Urinary bladder (tissue), 4 donors: ENCODE results near the gene SHKBP1. TPM values are rescaled to one million over a fixed set of nuclear protein-coding genes. Genes with fewer than 3 reads are reported as not detected.

Experiments used
- DNase-seq: peaks from one replicate; pipeline ENCODE4 v3.0.0-alpha.2; 2015; ENCODE audit errors: extremely low spot score
- H3K27ac ChIP-seq: one replicate; pipeline ENCODE4 v1.5.1; 2013; ENCODE audit warnings: low read depth, mild to moderate bottlenecking, moderate library complexity
- H3K36me3 ChIP-seq: one replicate; pipeline ENCODE4 v1.6.1; 2013; ENCODE audit warnings: mild to moderate bottlenecking, moderate library complexity; ENCODE audit not compliant: insufficient read depth
- H3K4me1 ChIP-seq: one replicate; pipeline ENCODE4 v1.6.1; 2013; ENCODE audit warnings: mild to moderate bottlenecking, moderate library complexity; ENCODE audit not compliant: insufficient read depth
- H3K4me3 ChIP-seq: one replicate; pipeline ENCODE4 v1.5.1; 2013; ENCODE audit warnings: low read depth, low read length
- WGBS: extraction: QIAGEN DNeasy Blood & Tissue Kit; methylation state at CpG from one replicate; pipeline ENCODE4 v1.1.7; 2013; 5-methylcytosine and 5-hydroxymethylcytosine counted together
- polyA plus RNA-seq: library from polyadenylated mRNA; stranded (reverse); fragments of 200-250 nt; gene quantifications from one replicate; pipeline ENCODE4 v1.2.3, GENCODE V29; 2013
- total RNA-seq: library from RNA; depleted of rRNA; stranded (reverse); fragments of >200 nt; gene quantifications from one replicate; pipeline ENCODE4 v1.2.3, GENCODE V29; 2014
- donor health status: healthy with polysubstance abuse.
- donor health status: healthy.

Gene SHKBP1
- total and polyA plus RNA-seq, 2 donors, result 10.2 to 77.9 TPM

DNA sequence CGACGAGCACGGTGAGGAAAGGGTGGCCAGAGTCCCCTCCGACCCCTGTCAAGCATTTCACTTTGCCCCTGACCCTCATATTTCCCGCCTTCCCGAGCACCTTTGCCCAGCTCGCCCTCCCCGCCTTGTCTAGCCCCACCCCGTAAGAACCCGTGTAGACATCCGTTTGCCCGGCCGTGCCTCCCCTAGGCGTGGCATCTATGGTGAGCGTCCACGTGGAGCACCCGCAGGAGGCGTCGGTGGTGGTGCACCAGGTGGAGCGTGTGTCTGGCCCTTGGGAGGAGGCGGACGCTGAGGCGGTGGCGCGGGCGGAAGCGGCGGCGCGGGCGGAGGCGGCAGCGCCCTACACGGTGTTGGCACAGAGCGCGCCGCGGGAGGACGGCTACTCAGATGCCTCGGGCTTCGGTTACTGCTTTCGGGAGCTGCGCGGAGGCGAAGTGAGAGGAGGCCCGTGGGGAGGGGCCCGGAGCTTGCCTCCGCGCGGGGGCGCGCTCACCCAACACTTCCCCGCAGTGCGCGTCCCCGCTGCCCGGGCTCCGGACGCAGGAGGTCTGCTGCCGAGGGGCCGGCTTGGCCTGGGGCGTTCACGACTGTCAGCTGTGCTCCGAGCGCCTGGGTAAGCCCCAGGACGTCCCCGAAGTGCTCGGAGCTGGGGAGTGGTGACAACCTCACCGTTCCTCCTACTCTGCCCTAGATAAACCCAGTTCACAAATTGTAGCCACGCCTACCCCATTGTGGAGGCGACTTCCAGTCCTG is 28.7 kb downstream of the SHKBP1 start:
- 7% methylated on average over 71 of the region's 71 CpGs for WGBS
- Histone ChIP-seq H3K4me3 (peak overlapping the region; percentile 29), H3K36me3 (no peaks in the 10 kb centered on the region), H3K27ac (peak overlapping the region; percentile 75), H3K4me1 (peaks cover 2% of the 10 kb centered on the region)
- DNase-seq, result no peak

DNA sequence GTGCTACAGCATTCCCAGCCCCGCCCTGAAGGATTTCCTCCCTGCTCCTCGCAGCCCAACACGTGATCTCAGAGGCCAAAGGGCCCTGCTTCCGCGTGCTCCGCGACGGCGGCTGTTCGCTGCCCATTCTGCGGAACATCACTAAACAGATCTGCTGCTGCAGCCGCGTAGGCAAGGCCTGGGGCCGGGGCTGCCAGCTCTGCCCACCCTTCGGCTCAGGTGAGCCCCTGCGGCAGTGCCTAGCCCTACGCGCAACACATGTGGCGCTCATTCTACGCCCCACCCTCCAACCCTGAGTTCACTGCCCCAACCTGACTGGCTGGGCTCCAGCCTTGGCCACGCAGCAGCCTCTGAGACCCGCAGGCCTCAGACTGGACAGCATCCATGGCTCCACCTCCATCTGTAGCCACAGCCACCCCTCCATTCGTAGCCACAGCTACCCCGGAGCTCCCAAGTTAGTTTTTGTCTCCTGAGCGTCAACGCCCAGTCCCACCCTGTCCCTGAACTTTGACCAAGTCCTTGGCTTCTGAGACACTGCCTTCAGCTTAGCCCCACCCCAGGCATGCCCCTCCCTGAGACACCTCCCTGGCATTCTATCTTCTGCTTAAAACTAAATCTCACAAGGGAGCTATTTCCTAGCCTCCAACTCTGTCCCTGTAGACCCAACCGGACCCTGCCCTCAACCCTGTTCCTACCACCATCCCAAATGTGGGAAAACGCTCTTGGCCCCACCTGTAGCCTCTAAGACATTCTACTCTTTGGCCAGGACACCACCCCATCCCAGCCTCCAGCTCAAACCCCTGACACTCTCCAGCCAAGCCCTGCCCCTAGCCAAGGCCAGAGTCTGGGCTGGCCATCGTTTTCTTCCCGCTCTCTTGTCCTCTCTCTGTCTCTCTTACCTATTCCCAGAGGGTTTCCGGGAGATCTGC is 30.9 kb downstream of the SHKBP1 start:
- Histone ChIP-seq H3K4me3 (no peak overlapping the region), H3K36me3 (no peaks in the 10 kb centered on the region), H3K4me1 (peaks cover 2% of the 10 kb centered on the region), H3K27ac (no peak overlapping the region)
- DNase-seq, result no peak
- 59% methylated on average over 31 of the region's 31 CpGs for WGBS

GRCh38 chr19:40608240-40608621 is 31.6 kb downstream of the SHKBP1 start:
- 91% methylated on average over 14 of the region's 14 CpGs for WGBS
- Histone ChIP-seq H3K4me3 (no peak overlapping the region), H3K27ac (no peak overlapping the region), H3K4me1 (peaks cover 2% of the 10 kb centered on the region), H3K36me3 (no peaks in the 10 kb centered on the region)
- no peak for DNase-seq

DNA sequence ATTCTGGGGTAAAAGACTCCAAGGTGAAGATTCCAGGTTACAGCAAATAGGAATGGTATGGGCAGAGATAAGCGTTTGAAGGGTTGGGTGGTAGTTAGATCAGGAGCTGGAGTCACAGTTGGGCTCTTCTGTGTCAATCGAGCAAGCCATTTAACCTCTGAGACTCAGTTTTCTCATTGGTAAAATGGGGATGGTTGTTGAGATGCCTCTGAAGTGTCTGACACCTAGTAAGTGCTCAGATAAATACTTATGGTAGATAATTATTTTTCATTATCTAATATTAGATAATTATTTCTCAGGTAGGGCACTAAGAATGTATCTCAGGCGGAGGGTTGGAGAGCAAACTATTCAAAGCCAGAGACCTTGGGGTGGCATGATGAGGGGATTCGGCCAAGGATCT is 32.3 kb downstream of the SHKBP1 start:
- no peaks in the 10 kb centered on the region for H3K36me3 ChIP-seq
- H3K4me3 ChIP-seq, result no peak overlapping the region
- 86% methylated on average over 4 of the region's 4 CpGs for WGBS
- peaks cover 2% of the 10 kb centered on the region for H3K4me1 ChIP-seq
- no peak for DNase-seq
- no peak overlapping the region for H3K27ac ChIP-seq

- peaks cover 2% of the 10 kb centered on the region for H3K4me1 ChIP-seq
- H3K27ac ChIP-seq, result peak overlapping the region; percentile 63
- 30% methylated on average over 50 of the region's 50 CpGs for WGBS
- DNase-seq, result no peak
- no peaks in the 10 kb centered on the region for H3K36me3 ChIP-seq
- peak overlapping the region; percentile 19 for H3K4me3 ChIP-seq
Measured at GRCh38 chr19:40609561-40610395, 33.1 kb downstream of the SHKBP1 start.

DNA sequence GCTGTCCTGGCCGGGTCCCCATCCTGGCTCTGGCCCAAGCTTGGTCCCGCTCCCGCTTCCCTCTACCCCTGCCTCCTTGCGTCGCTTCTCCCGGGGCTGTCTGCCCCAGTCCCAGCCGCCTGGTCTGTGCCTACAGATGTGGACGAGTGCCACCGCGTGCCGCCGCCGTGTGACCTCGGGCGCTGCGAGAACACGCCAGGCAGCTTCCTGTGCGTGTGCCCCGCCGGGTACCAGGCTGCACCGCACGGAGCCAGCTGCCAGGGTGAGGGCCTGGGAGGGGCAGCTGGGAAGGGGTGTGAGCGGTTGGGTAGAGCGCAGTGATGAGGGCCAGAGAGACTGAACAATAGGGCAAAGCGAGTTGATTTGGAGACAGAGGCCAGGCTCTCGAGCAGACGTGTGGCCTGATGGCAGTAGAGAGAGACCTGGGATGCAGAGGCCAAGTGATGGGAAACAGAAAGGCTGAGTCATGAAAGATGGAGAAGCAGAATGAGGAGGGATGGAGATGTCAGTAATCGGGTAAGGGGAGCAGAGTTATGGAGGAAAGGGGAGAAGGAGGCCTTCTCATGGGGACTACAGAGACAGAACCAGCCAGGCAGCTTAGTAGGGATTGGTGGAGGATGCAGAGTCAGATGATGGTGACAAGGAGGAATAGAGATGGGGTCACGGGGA is 33.9 kb downstream of the SHKBP1 start:
- DNase-seq, result no peak
- Histone ChIP-seq H3K4me1 (no peaks in the 10 kb centered on the region), H3K36me3 (no peaks in the 10 kb centered on the region), H3K4me3 (no peak overlapping the region), H3K27ac (peak overlapping the region; percentile 63)
- 52% methylated on average over 29 of the region's 29 CpGs for WGBS

DNA sequence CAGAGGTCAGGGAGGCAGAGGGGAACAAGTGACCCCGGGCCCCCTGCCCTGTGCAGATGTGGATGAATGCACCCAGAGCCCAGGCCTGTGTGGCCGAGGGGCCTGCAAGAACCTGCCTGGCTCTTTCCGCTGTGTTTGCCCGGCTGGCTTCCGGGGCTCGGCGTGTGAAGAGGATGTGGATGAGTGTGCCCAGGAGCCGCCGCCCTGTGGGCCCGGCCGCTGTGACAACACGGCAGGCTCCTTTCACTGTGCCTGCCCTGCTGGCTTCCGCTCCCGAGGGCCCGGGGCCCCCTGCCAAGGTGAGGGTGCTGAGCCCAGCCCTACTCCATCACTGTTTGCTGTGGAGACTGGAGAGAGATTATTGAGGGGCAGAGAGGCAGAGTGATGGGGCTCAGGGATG is 34.4 kb downstream of the SHKBP1 start:
- Histone ChIP-seq H3K27ac (no peak overlapping the region), H3K36me3 (no peaks in the 10 kb centered on the region), H3K4me3 (no peak overlapping the region), H3K4me1 (no peaks in the 10 kb centered on the region)
- DNase-seq, result no peak
- 84% methylated on average over 15 of the region's 15 CpGs for WGBS

GRCh38 chr19:40611900-40612698 is 35.4 kb downstream of the SHKBP1 start:
- no peak overlapping the region for H3K27ac ChIP-seq
- H3K4me3 ChIP-seq, result no peak overlapping the region
- WGBS, result 93% methylated on average over 10 of the region's 10 CpGs
- no peaks in the 10 kb centered on the region for H3K4me1 ChIP-seq
- no peaks in the 10 kb centered on the region for H3K36me3 ChIP-seq
- no peak for DNase-seq

DNA sequence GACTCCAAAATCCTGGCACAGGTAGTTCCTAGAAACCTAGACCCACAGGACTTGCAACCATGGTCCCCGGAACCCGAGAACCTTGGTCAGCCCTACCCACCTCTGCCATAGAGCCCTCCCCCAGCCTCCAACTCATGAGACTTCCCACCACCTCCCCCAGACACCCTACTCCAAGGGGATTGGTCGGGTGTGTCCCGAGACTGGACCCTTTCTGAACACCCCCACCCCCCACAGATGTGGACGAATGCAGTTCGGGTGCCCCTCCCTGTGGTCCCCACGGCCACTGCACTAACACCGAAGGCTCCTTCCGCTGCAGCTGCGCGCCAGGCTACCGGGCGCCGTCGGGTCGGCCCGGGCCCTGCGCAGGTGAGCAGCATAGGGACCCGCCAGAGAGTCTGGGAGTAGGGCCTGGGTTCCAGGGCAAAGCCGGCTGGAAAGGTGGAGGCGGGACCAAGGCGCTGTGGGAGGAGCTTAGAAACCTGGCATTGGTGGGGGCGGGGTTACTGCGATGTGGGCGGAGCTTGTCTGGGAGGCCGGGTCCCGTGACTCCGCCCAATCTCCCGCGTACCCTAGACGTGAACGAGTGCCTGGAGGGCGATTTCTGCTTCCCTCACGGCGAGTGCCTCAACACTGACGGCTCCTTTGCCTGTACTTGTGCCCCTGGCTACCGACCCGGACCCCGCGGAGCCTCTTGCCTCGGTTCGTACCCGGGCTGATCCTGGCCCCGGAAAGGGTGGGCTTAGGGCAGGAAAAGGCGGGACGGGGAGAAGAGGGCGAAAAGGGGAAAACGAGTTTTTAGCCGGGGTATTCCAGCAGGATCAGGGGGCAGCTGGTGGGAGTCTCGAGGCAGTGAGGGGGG is 36.4 kb downstream of the SHKBP1 start:
- H3K4me1 ChIP-seq, result no peaks in the 10 kb centered on the region
- 38% methylated on average over 50 of the region's 50 CpGs for WGBS
- no peak for DNase-seq
- peak overlapping the region; percentile 59 for H3K4me3 ChIP-seq
- H3K36me3 ChIP-seq, result no peaks in the 10 kb centered on the region
- H3K27ac ChIP-seq, result peak overlapping the region; percentile 41

DNA sequence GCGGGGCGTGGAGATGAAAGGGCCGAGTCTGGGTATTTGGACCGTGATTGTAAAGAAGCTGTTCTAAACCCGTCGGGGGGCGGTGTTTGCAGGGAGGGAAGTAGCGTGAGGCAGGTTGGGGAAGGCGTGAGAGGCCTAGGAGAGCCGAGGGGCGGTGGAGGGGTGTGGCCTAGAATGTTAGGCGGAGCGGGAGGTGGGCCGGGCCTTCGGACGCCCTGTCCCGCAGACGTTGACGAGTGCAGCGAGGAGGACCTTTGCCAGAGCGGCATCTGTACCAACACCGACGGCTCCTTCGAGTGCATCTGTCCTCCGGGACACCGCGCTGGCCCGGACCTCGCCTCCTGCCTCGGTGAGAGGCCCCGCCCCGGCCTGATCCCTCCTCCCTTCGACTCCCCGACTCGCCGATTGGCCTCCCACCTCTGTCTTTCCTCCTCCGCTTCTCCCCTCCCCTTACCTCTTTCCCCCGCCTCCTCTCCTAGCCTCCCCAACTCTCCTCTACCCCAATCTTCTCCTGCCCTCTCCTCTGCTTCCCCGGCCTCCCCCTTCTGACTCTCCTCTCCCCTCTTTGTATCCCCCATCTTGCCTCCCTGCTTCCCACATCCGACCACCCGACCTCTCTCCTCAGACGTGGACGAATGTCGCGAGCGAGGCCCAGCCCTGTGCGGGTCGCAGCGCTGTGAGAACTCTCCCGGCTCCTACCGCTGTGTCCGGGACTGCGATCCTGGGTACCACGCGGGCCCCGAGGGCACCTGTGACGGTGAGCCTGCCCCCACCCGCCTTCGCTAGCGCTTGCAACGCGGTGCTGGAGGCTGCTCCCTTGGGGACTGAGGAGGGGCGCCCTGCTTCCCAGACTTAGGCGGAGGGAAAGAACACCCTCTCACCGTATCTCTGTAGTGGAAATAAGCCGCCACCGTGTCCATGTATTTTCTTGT is 37.3 kb downstream of the SHKBP1 start:
- no peaks in the 10 kb centered on the region for H3K4me1 ChIP-seq
- DNase-seq, result peak; percentile 67
- H3K27ac ChIP-seq, result peak overlapping the region; percentile 81
- peak overlapping the region; percentile 59 for H3K4me3 ChIP-seq
- 5% methylated on average over 67 of the region's 67 CpGs for WGBS
- no peaks in the 10 kb centered on the region for H3K36me3 ChIP-seq
